HUES48 (cell line): ENCODE results near the gene SPTLC2.

Experiments
- H3K27ac ChIP-seq: one replicate; pipeline ENCODE4 v1.7.0; 2013; ENCODE audit warnings: low read depth, low read length, inconsistent platforms
- H3K27me3 ChIP-seq: 2 replicates; pipeline ENCODE4 v1.6.1; 2013; ENCODE audit warnings: mild to moderate bottlenecking, low read length; ENCODE audit not compliant: control insufficient read depth, insufficient read depth
- H3K36me3 ChIP-seq: 2 replicates; pipeline ENCODE4 v1.6.1; 2013; ENCODE audit warnings: low read length; ENCODE audit not compliant: control insufficient read depth, insufficient read depth
- H3K4me1 ChIP-seq: 2 replicates; pipeline ENCODE4 v1.6.1; 2013; ENCODE audit warnings: mild to moderate bottlenecking, low read length; ENCODE audit not compliant: control insufficient read depth, insufficient read depth
- H3K4me3 ChIP-seq: 2 replicates; pipeline ENCODE4 v1.5.1; 2013; ENCODE audit warnings: mild to moderate bottlenecking, low read depth, low read length
- H3K9ac ChIP-seq: 2 replicates; pipeline ENCODE4 v1.6.1; 2013; ENCODE audit warnings: mild to moderate bottlenecking, low read depth, low read length, moderate library complexity
- H3K9me3 ChIP-seq: 2 replicates; pipeline ENCODE4 v1.6.1; 2013; ENCODE audit warnings: low read length; ENCODE audit not compliant: control insufficient read depth, insufficient read depth

SPTLC2 gene

DNA sequence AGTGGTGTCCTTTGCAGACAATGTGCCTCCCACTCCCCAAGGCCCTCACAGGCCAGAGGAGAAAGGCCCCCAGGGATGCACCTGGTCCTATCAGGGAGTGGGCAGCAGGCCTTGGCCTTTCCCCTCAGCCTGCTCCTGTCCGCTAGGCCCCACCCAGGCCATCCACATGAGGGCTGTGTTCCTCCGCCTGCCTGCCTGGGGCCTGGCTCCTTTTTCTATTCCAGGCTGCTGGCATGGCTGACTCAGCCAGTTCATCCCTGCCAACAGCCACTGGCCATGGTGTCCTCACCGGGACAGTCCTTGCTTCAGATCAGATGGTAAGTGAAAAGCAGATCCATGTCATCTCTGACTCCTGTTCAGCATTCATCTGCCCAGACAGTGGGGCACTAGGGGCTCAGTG, 131.2 kb downstream of the SPTLC2 start:
- no peaks in the 10 kb centered on the region for H3K9me3 ChIP-seq

DNA sequence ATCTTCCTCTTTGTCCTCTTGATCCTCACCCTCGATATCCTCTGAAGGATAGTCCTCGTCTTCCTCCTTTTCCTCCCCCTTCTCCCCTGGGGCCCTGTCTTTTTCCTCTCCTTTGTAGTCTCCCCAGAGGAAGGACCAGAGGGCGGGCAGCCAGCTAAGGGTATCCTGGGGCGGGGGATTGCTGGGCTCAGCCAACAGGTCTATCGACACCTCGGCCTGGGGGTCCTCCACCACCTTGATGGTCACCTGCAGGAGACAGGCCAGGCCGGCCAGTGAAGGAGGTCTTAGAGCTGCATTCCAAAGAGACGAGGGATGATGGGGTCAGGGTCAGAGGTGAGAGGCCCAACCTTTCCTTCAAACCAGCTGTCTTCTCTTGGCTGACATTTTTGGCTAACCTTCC, 134.0 kb downstream of the SPTLC2 start:
- H3K27me3 ChIP-seq: no peaks in the 10 kb centered on the region
- no peaks in the 10 kb centered on the region for H3K36me3 ChIP-seq
- no peaks in the 10 kb centered on the region for H3K4me1 ChIP-seq
- H3K9ac ChIP-seq: no peak overlapping the region
- no peaks in the 10 kb centered on the region for H3K9me3 ChIP-seq
- H3K4me3 ChIP-seq: no peak overlapping the region
- no peak overlapping the region for H3K27ac ChIP-seq

More for the DNA sequence above, 131.2 kb downstream of the SPTLC2 start:
- H3K27ac ChIP-seq: no peak overlapping the region
- H3K4me3 ChIP-seq: no peak overlapping the region
- H3K36me3 ChIP-seq: no peaks in the 10 kb centered on the region
- H3K9ac ChIP-seq: no peak overlapping the region
- no peaks in the 10 kb centered on the region for H3K4me1 ChIP-seq
- no peaks in the 10 kb centered on the region for H3K27me3 ChIP-seq

DNA sequence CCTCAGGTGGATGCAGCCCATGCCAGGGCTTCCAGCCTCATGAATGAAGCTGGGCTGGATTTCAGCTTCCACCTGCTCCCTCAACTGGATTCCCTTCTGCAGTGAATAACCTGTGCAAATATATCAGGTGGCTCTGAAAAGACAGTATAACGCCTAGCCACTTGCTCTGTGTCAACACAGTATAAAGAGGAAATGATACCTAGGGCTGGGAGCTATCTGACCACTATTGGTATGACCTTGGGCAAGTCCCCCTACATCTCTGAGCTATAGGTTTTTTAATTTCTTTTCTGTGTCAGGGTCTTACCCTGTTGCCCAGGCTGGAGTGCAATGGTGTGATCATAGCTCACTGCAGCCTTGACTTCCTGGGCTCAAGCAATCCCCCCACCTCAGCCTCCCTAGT, 137.6 kb downstream of the SPTLC2 start:
- no peaks in the 10 kb centered on the region for H3K36me3 ChIP-seq
- H3K27me3 ChIP-seq: no peaks in the 10 kb centered on the region
- H3K9ac ChIP-seq: no peak overlapping the region
- no peaks in the 10 kb centered on the region; the same call in 1 of the 2 replicates for H3K4me1 ChIP-seq
- no peak overlapping the region for H3K27ac ChIP-seq
- no peak overlapping the region for H3K4me3 ChIP-seq
- H3K9me3 ChIP-seq: no peaks in the 10 kb centered on the region

DNA sequence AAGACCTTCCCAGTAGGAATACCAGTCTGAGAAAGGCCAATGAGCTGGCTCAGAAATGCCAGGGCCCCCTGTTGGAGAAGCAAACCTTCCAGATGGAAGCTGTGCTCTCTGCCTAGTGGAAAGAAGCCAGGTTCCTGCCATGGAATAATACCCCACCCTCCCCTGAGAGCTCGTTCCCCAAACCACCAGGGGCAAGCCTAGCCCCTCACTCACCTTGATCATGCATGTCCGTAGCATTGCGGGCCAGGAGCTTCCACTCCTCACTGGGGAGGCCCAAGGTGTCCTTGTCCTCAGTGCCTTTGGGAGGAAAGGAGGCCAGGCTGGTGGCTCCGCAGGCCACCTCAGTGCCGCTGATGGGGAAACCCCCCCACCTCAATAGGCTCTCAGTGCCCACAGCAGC, 138.4 kb downstream of the SPTLC2 start:
- Histone ChIP-seq H3K36me3 (no peaks in the 10 kb centered on the region), H3K27ac (no peak overlapping the region), H3K9ac (no peak overlapping the region), H3K4me1 (peaks cover under 1% of the 10 kb centered on the region; the same call in 1 of the 2 replicates), H3K27me3 (no peaks in the 10 kb centered on the region), H3K9me3 (no peaks in the 10 kb centered on the region), H3K4me3 (no peak overlapping the region)

DNA sequence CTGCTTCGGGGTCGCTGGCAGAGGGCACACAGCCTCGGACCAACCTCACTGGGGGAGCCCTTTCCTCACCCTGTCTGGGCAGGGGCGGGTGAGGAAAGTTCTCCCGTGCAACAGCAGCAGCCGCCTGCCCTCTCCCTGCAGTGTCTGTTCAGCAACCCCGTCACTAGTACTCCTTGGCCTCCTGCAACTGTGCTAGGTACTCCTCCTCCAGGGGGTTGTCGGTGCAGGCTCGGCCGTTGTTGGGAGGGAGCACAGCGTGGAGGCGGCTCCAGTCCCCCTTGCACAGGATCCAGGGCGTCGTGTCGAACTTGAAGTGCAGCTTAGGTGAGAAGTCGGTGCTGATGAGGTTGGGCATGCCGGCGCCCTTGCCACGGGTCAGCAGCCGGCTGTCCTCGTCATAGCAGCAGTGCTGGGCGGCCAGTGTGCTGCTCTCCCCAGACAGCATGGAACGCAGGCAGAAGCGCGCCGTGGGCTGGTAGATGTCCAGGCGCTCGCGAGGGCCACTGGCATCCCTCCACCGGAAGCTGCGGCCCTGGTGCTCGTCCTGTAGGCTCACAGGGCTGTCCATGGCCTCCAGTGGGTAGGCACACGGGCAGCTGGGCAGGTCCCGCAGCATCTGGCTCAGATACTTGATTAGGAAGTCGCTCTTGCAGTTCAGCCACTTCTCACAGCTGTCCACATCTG, 140.9 kb downstream of the SPTLC2 start:
- Histone ChIP-seq H3K9ac (no peak overlapping the region), H3K27ac (no peak overlapping the region), H3K4me3 (no peak overlapping the region), H3K27me3 (no peaks in the 10 kb centered on the region), H3K9me3 (no peaks in the 10 kb centered on the region), H3K36me3 (no peaks in the 10 kb centered on the region), H3K4me1 (peaks cover 12% of the 10 kb centered on the region)

DNA sequence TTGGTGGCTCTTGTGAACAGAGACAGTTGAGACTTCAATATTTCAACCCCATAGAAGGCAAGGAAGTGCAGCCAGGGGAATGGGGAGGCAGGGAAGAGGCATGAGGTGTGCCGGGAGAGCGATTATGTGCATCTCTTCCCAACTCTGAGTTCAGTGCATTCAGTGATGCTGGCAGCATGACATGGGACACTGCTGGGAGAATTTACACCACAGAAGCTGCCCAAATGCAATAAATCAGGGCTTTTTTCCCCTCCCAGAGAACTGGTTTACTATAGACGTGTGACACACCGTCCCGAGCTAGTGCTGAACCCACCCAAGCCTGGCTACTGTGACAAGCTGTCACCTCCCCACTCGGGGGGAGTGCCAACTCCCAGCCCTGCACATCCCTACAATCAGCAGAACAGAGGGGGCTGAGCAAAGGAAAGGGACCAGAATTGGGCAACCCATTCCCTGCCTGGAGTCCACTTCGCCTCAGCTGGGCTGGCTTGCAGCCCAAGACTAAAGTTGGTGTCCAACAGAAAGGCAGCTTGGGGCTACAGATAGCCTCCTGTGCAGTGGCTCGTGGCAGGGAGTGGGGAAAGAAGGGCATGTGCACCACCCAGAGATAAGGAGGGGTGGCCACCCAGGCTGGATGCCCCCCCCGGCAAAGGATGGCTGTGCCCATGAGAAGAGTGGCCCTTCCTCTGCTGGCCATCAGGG, 141.8 kb downstream of the SPTLC2 start:
- Histone ChIP-seq H3K27me3 (no peaks in the 10 kb centered on the region), H3K4me3 (no peak overlapping the region), H3K36me3 (peaks cover 1% of the 10 kb centered on the region; the same call in 1 of the 2 replicates), H3K27ac (no peak overlapping the region), H3K4me1 (peaks cover 18% of the 10 kb centered on the region), H3K9ac (no peak overlapping the region), H3K9me3 (no peaks in the 10 kb centered on the region)

GRCh38 chr14:77473921-77474320, 142.5 kb downstream of the SPTLC2 start:
- Histone ChIP-seq H3K9ac (no peak overlapping the region), H3K36me3 (peaks cover 9% of the 10 kb centered on the region), H3K27ac (no peak overlapping the region), H3K9me3 (no peaks in the 10 kb centered on the region), H3K4me1 (peaks cover 18% of the 10 kb centered on the region), H3K4me3 (no peak overlapping the region), H3K27me3 (no peaks in the 10 kb centered on the region)

DNA sequence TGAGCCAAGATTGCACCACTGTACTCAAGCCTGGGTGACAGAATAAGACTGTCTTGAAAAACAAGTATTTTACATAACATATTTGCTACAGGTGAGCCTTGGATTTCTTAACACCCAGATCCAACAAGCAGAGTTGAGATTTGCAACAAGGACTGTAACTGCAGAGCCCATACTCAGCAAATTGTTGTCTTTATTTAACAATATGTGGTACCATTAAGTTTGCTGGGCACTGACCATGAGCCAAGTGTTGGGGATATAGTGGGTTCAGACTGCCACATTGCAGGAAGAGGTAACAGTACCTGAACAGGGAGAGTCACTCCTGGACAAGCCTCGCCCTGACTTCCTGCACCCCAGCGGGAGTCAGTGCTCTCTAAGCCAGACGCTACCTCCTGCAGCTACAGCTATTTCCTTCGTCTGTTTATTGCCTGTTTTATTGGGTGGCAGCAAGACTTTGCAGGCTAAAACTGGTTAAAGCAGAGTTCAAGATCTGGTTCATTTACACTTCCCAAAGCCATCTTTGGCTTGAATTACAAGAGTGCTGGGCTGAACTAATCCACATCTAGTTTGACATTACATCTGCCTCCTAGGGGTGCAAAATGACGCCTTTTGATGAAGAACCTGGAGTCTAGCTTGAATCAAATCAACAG, 146.1 kb downstream of the SPTLC2 start:
- Histone ChIP-seq H3K4me3 (no peak overlapping the region), H3K27me3 (no peaks in the 10 kb centered on the region), H3K36me3 (peaks cover 43% of the 10 kb centered on the region), H3K4me1 (peaks cover 18% of the 10 kb centered on the region), H3K27ac (peak overlapping the region; percentile 39), H3K9me3 (no peaks in the 10 kb centered on the region), H3K9ac (no peak overlapping the region)

- Histone ChIP-seq H3K27ac (no peak overlapping the region), H3K36me3 (peaks cover 51% of the 10 kb centered on the region), H3K4me1 (peaks cover 18% of the 10 kb centered on the region), H3K4me3 (no peak overlapping the region), H3K27me3 (no peaks in the 10 kb centered on the region), H3K9me3 (no peaks in the 10 kb centered on the region), H3K9ac (no peak overlapping the region)
These were observed 146.9 kb downstream of the SPTLC2 start for GRCh38 chr14:77469539-77469938.

- Histone ChIP-seq H3K36me3 (peaks cover 55% of the 10 kb centered on the region), H3K27ac (no peak overlapping the region)
These were observed 147.4 kb downstream of the SPTLC2 start for GRCh38 chr14:77469067-77469505.

DNA sequence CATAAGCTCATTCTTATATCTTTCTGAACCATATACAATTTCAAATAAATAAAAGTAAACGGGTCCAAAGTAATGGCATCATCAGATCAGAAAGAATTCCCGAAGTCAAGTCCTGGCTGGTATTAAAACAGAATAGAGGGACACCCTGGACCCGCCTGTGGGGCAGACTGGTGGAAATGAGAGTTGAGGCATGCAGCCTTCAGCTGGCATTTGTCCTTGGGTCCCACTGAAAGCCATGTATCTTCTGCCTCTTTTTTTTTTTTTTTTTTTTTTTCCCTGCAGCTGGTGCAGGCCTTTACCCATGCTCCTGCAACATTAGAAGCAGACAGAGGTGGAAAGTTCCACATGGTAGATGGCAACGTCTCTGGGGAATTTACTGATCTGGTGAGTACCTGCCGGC, 148.6 kb downstream of the SPTLC2 start:
- peaks cover 68% of the 10 kb centered on the region for H3K36me3 ChIP-seq

More at GRCh38 chr14:77469067-77469505, 147.4 kb downstream of the SPTLC2 start:
- no peak overlapping the region for H3K4me3 ChIP-seq
- H3K9me3 ChIP-seq: no peaks in the 10 kb centered on the region
- H3K4me1 ChIP-seq: peaks cover 18% of the 10 kb centered on the region
- no peaks in the 10 kb centered on the region for H3K27me3 ChIP-seq
- no peak overlapping the region for H3K9ac ChIP-seq

More for the DNA sequence above, 148.6 kb downstream of the SPTLC2 start:
- no peaks in the 10 kb centered on the region for H3K9me3 ChIP-seq
- H3K9ac ChIP-seq: no peak overlapping the region
- H3K27me3 ChIP-seq: no peaks in the 10 kb centered on the region
- no peak overlapping the region for H3K27ac ChIP-seq
- H3K4me1 ChIP-seq: peaks cover 15% of the 10 kb centered on the region
- H3K4me3 ChIP-seq: no peak overlapping the region
